GM23338 (cell line): ENCODE measurements around the gene IFITM10. TPM values are rescaled to one million over a fixed set of nuclear protein-coding genes. Genes with fewer than 3 reads are reported as not detected.

Experiments used
- ATAC-seq: fragments of 200-7000 bp; cut with Tn5 transposase; 3 replicates; pipeline ENCODE4 v1.9.1; 2020
- DNase-seq: peaks from one replicate; pipeline ENCODE4 v3.0.0-alpha.2; 2015; ENCODE audit warnings: low spot score
- H2AFZ ChIP-seq: fragments of 200-600 bp; sonication (generic); 2 replicates; pipeline ENCODE4 v1.8.0; 2016; ENCODE audit warnings: antibody characterized with exemption, mild to moderate bottlenecking, moderate library complexity
- H3F3A ChIP-seq: fragments of 200-600 bp; sonication (generic); replicated peaks from 2 replicates; pipeline ENCODE4 v1.8.0; 2017; ENCODE audit warnings: antibody characterized with exemption, mixed run types, low read depth
- H3K27ac ChIP-seq: fragments of 200-600 bp; sonication (generic); 2 replicates; pipeline ENCODE4 v1.6.1; 2016; ENCODE audit warnings: low read depth
- H3K27me3 ChIP-seq: fragments of 200-600 bp; sonication (generic); 2 replicates; pipeline ENCODE4 v1.8.0; 2016; ENCODE audit warnings: mild to moderate bottlenecking, mixed run types, moderate library complexity; ENCODE audit not compliant: insufficient read depth
- H3K36me3 ChIP-seq: fragments of 200-600 bp; sonication (generic); 2 replicates; pipeline ENCODE4 v1.8.0; 2016; ENCODE audit warnings: mild to moderate bottlenecking; ENCODE audit not compliant: insufficient read depth
- H3K4me1 ChIP-seq: fragments of 200-600 bp; sonication (generic); 2 replicates; pipeline ENCODE4 v1.8.0; 2016; ENCODE audit warnings: mild to moderate bottlenecking, moderate library complexity; ENCODE audit not compliant: insufficient read depth
- H3K4me2 ChIP-seq: fragments of 200-600 bp; sonication (generic); 2 replicates; pipeline ENCODE4 v1.7.1; 2017; ENCODE audit warnings: mixed run types
- H3K4me3 ChIP-seq: fragments of 200-600 bp; sonication (generic); 2 replicates; pipeline ENCODE4 v1.6.1; 2016; ENCODE audit warnings: mixed run types
- H3K79me2 ChIP-seq: fragments of 200-600 bp; sonication (generic); replicated peaks from 2 replicates; pipeline ENCODE4 v1.8.0; 2017; ENCODE audit warnings: mild to moderate bottlenecking; ENCODE audit not compliant: insufficient read depth
- H3K9me2 ChIP-seq: fragments of 200-600 bp; sonication (generic); 2 replicates; pipeline ENCODE4 v1.8.0; 2017; ENCODE audit not compliant: insufficient read depth
- H4K20me1 ChIP-seq: fragments of 200-600 bp; sonication (generic); replicated peaks from 2 replicates; pipeline ENCODE4 v1.8.0; 2017; ENCODE audit warnings: mild to moderate bottlenecking; ENCODE audit not compliant: insufficient read depth
- H3K27ac Mint-ChIP-seq: 2 replicates; pipeline ENCODE4 v1.8.0; 2020; ENCODE audit warnings: inconsistent platforms, mild to moderate bottlenecking, moderate library complexity, mixed read lengths
- H3K27me3 Mint-ChIP-seq: 3 replicates; pipeline ENCODE4 v1.8.0; 2022; ENCODE audit warnings: low read depth, mild to moderate bottlenecking, moderate library complexity, mixed read lengths, inconsistent platforms; ENCODE audit not compliant: insufficient read depth, poor library complexity
- H3K36me3 Mint-ChIP-seq: 3 replicates; pipeline ENCODE4 v1.8.0; 2021; ENCODE audit warnings: low read depth, mild to moderate bottlenecking, inconsistent platforms, moderate library complexity, mixed read lengths
- H3K4me1 Mint-ChIP-seq: 3 replicates; pipeline ENCODE4 v1.8.0; 2020; ENCODE audit warnings: mild to moderate bottlenecking, inconsistent platforms, mixed read lengths
- H3K4me3 Mint-ChIP-seq: 3 replicates; pipeline ENCODE4 v1.8.0; 2021; ENCODE audit warnings: moderate library complexity, mild to moderate bottlenecking, inconsistent platforms, mixed read lengths
- H3K9me3 Mint-ChIP-seq: 3 replicates; pipeline ENCODE4 v1.8.0; 2020; ENCODE audit warnings: moderate library complexity, mild to moderate bottlenecking, inconsistent platforms, mixed read lengths
- CREB1 ChIP-seq: fragments of 250-450 bp; sonication (Bioruptor Pico); IDR thresholded peaks from 2 replicates; pipeline ENCODE4 v1.5.0; 2020; ENCODE audit warnings: low read depth, mild to moderate bottlenecking, moderate library complexity
- CTCF ChIP-seq, 2 experiments: fragments of 200-600 bp in 1 of 2; sonication (generic) in 1 of 2; conservative IDR thresholded peaks; 2 replicates each; pipeline versions ENCODE4 v1.5.1 to v1.6.1; 2016 to 2017; ENCODE audit warnings: antibody characterized with exemption in 2 of 2, low read depth in 2 of 2, mild to moderate bottlenecking in 2 of 2, moderate library complexity in 1 of 2
- ETS1 ChIP-seq: IDR thresholded peaks from 2 replicates; pipeline ENCODE4 v1.6.1; 2016; ENCODE audit warnings: antibody characterized with exemption
- EZH2 ChIP-seq: fragments of 200-600 bp; sonication (generic); IDR thresholded peaks from one replicate; pipeline ENCODE4 v1.8.0; 2017; ENCODE audit warnings: antibody characterized with exemption, mild to moderate bottlenecking, low read depth; ENCODE audit not compliant: unreplicated experiment
- EZH2phosphoT487 ChIP-seq: fragments of 200-600 bp; sonication (generic); IDR thresholded peaks from one replicate; pipeline ENCODE4 v1.8.1; 2018; ENCODE audit warnings: antibody characterized with exemption; ENCODE audit not compliant: unreplicated experiment
- JUNB ChIP-seq: IDR thresholded peaks from one replicate; pipeline ENCODE4 v1.6.1; 2016; ENCODE audit warnings: antibody characterized with exemption; ENCODE audit not compliant: unreplicated experiment
- NANOG ChIP-seq: IDR thresholded peaks from 2 replicates; pipeline ENCODE4 v1.6.1; 2016; ENCODE audit warnings: antibody characterized with exemption, borderline replicate concordance
- POLR2AphosphoS5 ChIP-seq: IDR thresholded peaks from 2 replicates; pipeline ENCODE4 v1.6.1; 2016; ENCODE audit warnings: antibody characterized with exemption, low read depth
- REST ChIP-seq: IDR thresholded peaks from one replicate; pipeline ENCODE4 v1.6.1; 2018; ENCODE audit warnings: antibody characterized with exemption; ENCODE audit not compliant: unreplicated experiment
- STAT1 ChIP-seq: IDR thresholded peaks from one replicate; pipeline ENCODE4 v1.6.1; 2016; ENCODE audit warnings: antibody characterized with exemption; ENCODE audit not compliant: unreplicated experiment
- ZNF114 ChIP-seq: fragments of 250-450 bp; sonication (Bioruptor Pico); IDR thresholded peaks from 2 replicates; pipeline ENCODE4 v1.5.0; 2020; ENCODE audit warnings: mild to moderate bottlenecking, moderate library complexity
- ZNF331 ChIP-seq: fragments of 250-450 bp; sonication (Bioruptor Pico); IDR thresholded peaks from 2 replicates; pipeline ENCODE4 v1.5.0; 2020; ENCODE audit warnings: low read depth, mild to moderate bottlenecking, moderate library complexity
- ZNF462 ChIP-seq: fragments of 250-450 bp; sonication (Bioruptor Pico); IDR thresholded peaks from 2 replicates; pipeline ENCODE4 v1.5.0; 2020; ENCODE audit warnings: mild to moderate bottlenecking, moderate library complexity
- polyA plus RNA-seq: library from polyadenylated mRNA; unstranded; fragments of >200 nt; fragmentation: Nextera tagmentation; extraction: Ambion mirVana; gene quantifications from 2 replicates; pipeline ENCODE4 v1.2.1, GENCODE V29; 2016
- total RNA-seq: library from RNA; depleted of rRNA; stranded (reverse); fragments of >200 nt; shearing (Covaris generic); gene quantifications from 2 replicates; pipeline ENCODE4 v1.2.3, GENCODE V29; 2014

IFITM10 gene
- total and polyA plus RNA-seq, 2 experiments from 2014 or later, result 0.06 TPM; not detected in 1

GRCh38 chr11:1779034-1779805, 28.8 kb upstream of the IFITM10 start:
- no peak for TF ChIP-seq STAT1
- TF ChIP-seq ETS1, result no peak
- no peak for TF ChIP-seq POLR2AphosphoS5
- TF ChIP-seq JUNB, result no peak
- TF ChIP-seq ZNF114 (CRISPR knock-in tag), result no peak
- no peak for TF ChIP-seq CREB1 (CRISPR knock-in tag)
- TF ChIP-seq ZNF462 (CRISPR knock-in tag), result no peak
- no peak for TF ChIP-seq CTCF (conservative IDR thresholded peaks at IDR 0.05; ENCODE audit: low read depth in 2 of 2)
- no peak for TF ChIP-seq NANOG
- TF ChIP-seq EZH2phosphoT487, result no peak
- TF ChIP-seq EZH2, result no peak
- TF ChIP-seq REST, result no peak
- TF ChIP-seq ZNF331 (CRISPR knock-in tag), result no peak
- H3K27me3 Mint-ChIP-seq, result peaks cover 20% of the 10 kb centered on the region
- Histone ChIP-seq H3K27me3 (no peaks in the 10 kb centered on the region), H3F3A (no peaks in the 10 kb centered on the region), H3K4me2 (no peak overlapping the region), H3K27ac (no peak overlapping the region), H2AFZ (no peak overlapping the region), H3K4me1 (no peaks in the 10 kb centered on the region), H3K9me2 (peaks cover 4% of the 10 kb centered on the region; the same call in 1 of the 2 replicates), H3K4me3 (no peak overlapping the region), H3K36me3 (no peaks in the 10 kb centered on the region), H3K79me2 (no peaks in the 10 kb centered on the region), H4K20me1 (no peaks in the 10 kb centered on the region)
- no peak for DNase-seq
- peaks cover 2% of the 10 kb centered on the region; the same call in 1 of the 3 replicates for H3K36me3 Mint-ChIP-seq
- no peak overlapping the region for H3K27ac Mint-ChIP-seq
- peaks cover 4% of the 10 kb centered on the region; the same call in 2 of the 3 replicates for H3K9me3 Mint-ChIP-seq
- H3K4me1 Mint-ChIP-seq, result no peaks in the 10 kb centered on the region; the same call in 2 of the 3 replicates
- no peak for ATAC-seq
- H3K4me3 Mint-ChIP-seq, result no peak overlapping the region
